ENCODE results near the gene GPC3. TPM values are rescaled to one million over a fixed set of nuclear protein-coding genes. Genes with fewer than 3 reads are reported as not detected.

The GPC3 gene
- total RNA-seq, 1 donor from 2014 or later = 30.4 TPM

GRCh38 chrX:133637765-133638164 lies 347.6 kb downstream of the GPC3 start:
- TF ChIP-seq, protein P1, sequence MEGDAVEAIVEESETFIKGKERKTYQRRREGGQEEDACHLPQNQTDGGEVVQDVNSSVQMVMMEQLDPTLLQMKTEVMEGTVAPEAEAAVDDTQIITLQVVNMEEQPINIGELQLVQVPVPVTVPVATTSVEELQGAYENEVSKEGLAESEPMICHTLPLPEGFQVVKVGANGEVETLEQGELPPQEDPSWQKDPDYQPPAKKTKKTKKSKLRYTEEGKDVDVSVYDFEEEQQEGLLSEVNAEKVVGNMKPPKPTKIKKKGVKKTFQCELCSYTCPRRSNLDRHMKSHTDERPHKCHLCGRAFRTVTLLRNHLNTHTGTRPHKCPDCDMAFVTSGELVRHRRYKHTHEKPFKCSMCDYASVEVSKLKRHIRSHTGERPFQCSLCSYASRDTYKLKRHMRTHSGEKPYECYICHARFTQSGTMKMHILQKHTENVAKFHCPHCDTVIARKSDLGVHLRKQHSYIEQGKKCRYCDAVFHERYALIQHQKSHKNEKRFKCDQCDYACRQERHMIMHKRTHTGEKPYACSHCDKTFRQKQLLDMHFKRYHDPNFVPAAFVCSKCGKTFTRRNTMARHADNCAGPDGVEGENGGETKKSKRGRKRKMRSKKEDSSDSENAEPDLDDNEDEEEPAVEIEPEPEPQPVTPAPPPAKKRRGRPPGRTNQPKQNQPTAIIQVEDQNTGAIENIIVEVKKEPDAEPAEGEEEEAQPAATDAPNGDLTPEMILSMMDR (conservative IDR thresholded peaks at IDR 0.05) = no peak
- no peak for DNase-seq (ENCODE audit: low read depth, low spot score)
- Mint-ChIP-seq H3K27ac (ENCODE audit: unreplicated experiment) (no peak overlapping the region), H3K4me3 (no peak overlapping the region), H3K9me3 (no peaks in the 10 kb centered on the region), H3K27me3 (ENCODE audit: low read depth) (no peaks in the 10 kb centered on the region), H3K36me3 (ENCODE audit: low read depth) (no peaks in the 10 kb centered on the region), H3K4me1 (peaks cover 25% of the 10 kb centered on the region)

- no peaks in the 10 kb centered on the region for H3K36me3 Mint-ChIP-seq (ENCODE audit: low read depth)
- H3K27me3 Mint-ChIP-seq (ENCODE audit: low read depth) = no peaks in the 10 kb centered on the region
- no peak overlapping the region for H3K27ac Mint-ChIP-seq (ENCODE audit: unreplicated experiment)
- no peak for DNase-seq (ENCODE audit: low read depth, low spot score)
- H3K9me3 Mint-ChIP-seq = no peaks in the 10 kb centered on the region
- peaks cover 14% of the 10 kb centered on the region for H3K4me1 Mint-ChIP-seq
- no peak overlapping the region for H3K4me3 Mint-ChIP-seq
- TF ChIP-seq, protein P1 (conservative IDR thresholded peaks at IDR 0.05) = no peak
These were observed 349.4 kb downstream of the GPC3 start for GRCh38 chrX:133636009-133636408.

- no peak for DNase-seq (ENCODE audit: low read depth, low spot score)
- no peaks in the 10 kb centered on the region for H3K36me3 Mint-ChIP-seq (ENCODE audit: low read depth)
- H3K27me3 Mint-ChIP-seq (ENCODE audit: low read depth) = no peaks in the 10 kb centered on the region
- no peaks in the 10 kb centered on the region for H3K9me3 Mint-ChIP-seq
- no peak overlapping the region for H3K4me3 Mint-ChIP-seq
- H3K4me1 Mint-ChIP-seq = no peaks in the 10 kb centered on the region
- H3K27ac Mint-ChIP-seq (ENCODE audit: unreplicated experiment) = no peak overlapping the region
- TF ChIP-seq, protein P1 (conservative IDR thresholded peaks at IDR 0.05) = no peak
These were observed 351.0 kb downstream of the GPC3 start for GRCh38 chrX:133634416-133634815.

DNA sequence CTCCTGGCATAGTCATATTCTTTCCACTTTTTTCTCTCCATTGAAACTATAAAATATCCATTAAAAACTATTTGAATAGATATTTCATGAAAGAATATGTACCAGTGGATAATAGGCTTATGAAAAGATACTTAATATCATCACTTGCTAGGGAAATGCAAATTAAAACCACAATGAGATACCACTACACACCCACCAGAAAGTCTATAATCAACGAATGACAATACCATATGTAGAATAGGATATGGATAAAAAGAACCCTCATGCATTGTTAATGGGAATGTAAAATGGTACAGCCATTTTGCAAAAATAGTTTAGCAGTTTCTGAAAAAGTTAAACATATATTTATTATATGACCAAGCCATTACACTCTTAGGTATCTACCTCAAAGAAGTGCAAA lies 351.4 kb downstream of the GPC3 start:
- Mint-ChIP-seq H3K27me3 (ENCODE audit: low read depth) (no peaks in the 10 kb centered on the region), H3K27ac (ENCODE audit: unreplicated experiment) (no peak overlapping the region), H3K4me1 (no peaks in the 10 kb centered on the region), H3K4me3 (no peak overlapping the region), H3K36me3 (ENCODE audit: low read depth) (no peaks in the 10 kb centered on the region), H3K9me3 (no peaks in the 10 kb centered on the region)
- no peak for DNase-seq (ENCODE audit: low read depth, low spot score)
- TF ChIP-seq, protein P1 (conservative IDR thresholded peaks at IDR 0.05) = no peak

- Mint-ChIP-seq H3K36me3 (ENCODE audit: low read depth) (no peaks in the 10 kb centered on the region), H3K27me3 (ENCODE audit: low read depth) (no peaks in the 10 kb centered on the region), H3K4me3 (no peak overlapping the region), H3K9me3 (no peaks in the 10 kb centered on the region), H3K27ac (ENCODE audit: unreplicated experiment) (no peak overlapping the region), H3K4me1 (no peaks in the 10 kb centered on the region)
- no peak for DNase-seq (ENCODE audit: low read depth, low spot score)
- TF ChIP-seq, protein P1 (conservative IDR thresholded peaks at IDR 0.05) = no peak
These were observed 352.2 kb downstream of the GPC3 start for GRCh38 chrX:133633162-133633561.

DNA sequence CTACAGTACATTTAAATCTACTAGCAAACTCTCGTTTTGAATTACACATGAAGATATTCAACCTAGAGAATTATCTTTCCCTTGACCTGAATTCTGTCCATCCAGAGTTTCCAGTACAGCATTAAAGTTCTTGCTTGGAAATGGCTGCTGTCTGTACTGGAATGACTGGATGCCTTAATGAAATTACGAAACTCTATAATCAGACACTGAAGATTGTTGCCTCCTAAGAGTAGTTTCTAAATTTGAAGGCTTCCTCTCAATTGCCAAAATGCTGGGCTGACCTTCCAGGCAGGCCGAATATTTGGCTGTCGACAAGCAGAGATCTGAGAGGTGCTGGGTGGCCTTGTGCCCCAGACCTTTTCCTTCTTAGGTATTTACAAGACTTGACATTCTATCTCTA lies 355.0 kb downstream of the GPC3 start:
- H3K4me3 Mint-ChIP-seq = no peak overlapping the region
- H3K4me1 Mint-ChIP-seq = no peaks in the 10 kb centered on the region
- no peaks in the 10 kb centered on the region for H3K27me3 Mint-ChIP-seq (ENCODE audit: low read depth)
- no peak overlapping the region for H3K27ac Mint-ChIP-seq (ENCODE audit: unreplicated experiment)
- TF ChIP-seq, protein P1 (conservative IDR thresholded peaks at IDR 0.05) = no peak
- peaks cover under 1% of the 10 kb centered on the region for H3K9me3 Mint-ChIP-seq
- peaks cover under 1% of the 10 kb centered on the region for H3K36me3 Mint-ChIP-seq (ENCODE audit: low read depth)
- DNase-seq (ENCODE audit: low read depth, low spot score) = no peak
